Brain pericyte (primary cell): Measurements from ENCODE around the gene DACH1.
"Not testable (repeated sequence)": the region's sequence is repeated elsewhere in the genome, so short reads cannot be mapped to it uniquely, and the experiment has no call there.

ENCODE experiments used
- DNase-seq: peaks from one replicate; pipeline ENCODE4 v3.0.0-alpha.2; 2012; ENCODE audit warnings: low read depth, low spot score

Gene DACH1

DNA sequence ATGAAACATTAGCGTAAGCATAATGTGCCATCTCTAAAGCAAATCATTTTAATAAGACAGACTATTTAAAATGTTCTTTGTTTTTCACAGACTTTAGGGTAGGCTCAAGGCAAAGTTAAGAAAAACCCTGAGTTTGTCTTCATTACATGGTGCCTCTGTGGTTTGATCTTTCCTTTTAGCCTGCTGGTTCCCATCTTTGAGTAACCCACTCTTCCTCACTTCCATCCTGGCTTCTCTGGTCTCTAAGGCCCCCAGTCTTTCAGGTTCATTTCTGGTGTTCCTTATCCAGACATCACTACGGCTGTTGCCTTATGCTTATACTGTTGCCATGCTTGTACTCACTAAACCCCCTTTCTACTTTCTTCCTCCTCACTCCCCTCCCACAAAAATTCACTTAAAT is 38.4 kb downstream of the DACH1 start:
- DNase-seq: no peak

DNA sequence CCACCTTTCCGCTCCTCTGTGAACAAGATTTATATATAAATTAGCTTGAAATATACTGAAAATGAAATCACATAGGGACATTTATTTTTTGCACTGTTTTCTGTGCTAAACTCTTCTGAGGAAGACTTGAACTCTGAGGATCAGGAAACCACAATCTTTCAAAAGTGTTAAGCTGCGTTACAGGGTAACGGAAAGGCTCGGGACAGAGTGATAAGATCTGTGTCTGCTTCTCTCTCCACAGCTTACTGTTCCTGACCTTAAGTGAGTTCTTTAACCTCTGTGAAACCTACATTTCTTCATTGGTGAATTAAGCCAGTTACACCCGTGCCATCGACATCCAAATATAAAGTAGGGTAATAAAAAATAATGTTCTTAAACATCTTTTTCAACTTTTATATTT is 38.9 kb downstream of the DACH1 start:
- no peak for DNase-seq

DNA sequence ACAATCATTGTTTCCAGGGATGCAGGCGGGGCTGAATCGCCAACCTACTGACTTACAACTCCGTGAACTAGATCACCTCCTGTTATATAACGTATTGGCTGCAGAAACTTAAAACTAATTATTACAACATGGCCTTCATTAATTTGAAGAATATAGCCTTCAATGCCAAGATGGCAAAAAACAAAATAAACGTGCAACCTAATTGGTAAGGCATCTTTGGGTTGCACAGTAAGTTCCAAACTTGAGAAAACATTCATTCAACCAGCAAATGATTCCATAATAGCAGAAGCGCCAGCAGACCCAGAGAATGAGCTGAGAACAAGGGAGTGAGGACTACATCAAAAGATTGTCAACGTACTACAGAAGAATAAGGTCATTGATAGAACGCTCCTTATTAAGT is 39.8 kb downstream of the DACH1 start:
- DNase-seq: no peak

DNA sequence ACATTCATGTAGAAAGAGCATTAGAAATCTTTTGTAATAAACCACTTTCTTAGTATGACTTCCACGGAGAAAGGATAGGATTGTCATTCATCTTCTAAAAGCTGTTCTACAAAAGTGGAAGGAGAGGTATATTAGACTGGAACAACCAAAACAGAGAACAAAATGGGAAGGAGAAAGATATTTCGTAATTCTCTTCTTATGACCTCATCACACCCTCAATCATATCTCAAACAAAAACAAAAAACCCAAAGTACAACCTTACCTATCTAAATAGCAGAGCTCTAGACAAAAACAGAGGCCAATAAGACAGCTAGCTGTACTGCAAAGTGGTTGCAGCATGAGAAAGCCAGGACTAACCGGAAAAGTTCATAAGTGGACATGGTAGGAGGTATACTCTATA is 46.3 kb downstream of the DACH1 start:
- no peak for DNase-seq

DNA sequence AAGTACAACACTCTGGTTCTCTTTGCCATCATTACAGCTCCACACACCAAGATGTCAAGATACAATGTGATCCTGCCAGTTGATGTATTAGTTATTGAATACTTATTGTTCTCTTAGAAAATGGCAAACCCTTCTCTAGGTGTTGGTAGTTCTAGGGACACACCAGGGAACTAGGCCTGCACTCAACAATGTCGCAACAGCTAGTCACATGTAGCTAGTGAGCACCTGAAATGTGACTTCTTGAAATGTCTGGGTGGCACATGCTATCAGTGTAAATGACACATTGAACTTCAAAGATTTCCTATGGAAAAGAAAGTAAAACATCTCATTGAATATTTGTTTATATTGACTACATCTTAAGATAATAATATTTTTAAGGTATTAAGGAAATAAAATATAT is 49.7 kb downstream of the DACH1 start:
- DNase-seq: no peak

DNA sequence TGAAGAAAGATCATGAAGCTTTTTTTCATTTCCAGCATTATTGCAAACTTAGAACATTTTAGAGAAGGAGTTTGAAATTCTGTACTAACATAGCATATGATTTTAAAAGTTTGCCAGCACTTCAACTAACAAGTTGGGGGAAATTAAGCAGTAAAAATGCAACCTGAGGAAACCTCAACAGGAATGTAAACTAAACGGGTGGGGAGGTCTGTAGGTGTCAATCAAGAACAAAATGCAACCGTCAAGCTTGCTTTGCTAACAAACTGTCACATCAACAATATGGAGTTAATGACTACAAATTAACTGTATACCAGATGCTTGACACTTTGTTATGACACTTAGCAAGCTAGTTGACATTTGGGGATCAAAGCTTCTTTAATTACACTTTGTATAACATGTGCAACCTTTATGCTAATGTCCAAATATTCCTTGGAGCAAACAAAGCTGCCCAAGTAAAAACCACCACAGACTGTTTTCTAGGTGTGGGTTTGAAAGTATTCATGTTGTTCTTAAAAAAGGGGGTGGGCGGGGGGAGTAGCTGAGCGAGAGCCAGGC is 52.1 kb downstream of the DACH1 start:
- DNase-seq: no peak

DNA sequence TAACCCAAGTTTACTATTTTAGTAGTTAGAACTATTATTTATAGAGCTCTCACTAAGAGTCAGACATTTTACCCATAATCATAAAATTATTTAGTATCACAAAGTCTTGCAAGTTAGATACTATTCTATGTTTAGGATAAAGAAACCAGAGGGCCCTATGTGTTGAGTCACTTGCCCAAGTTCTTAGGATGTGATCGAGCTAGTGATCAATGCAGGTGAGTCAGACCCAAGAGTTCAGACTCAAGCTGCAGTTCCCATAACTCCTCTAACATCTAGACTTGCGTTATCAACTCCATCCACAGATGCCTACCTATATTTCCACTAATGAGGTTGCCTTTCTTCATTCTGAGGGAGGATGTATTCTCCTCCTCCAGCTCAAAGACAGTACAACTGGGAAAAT is 53.8 kb downstream of the DACH1 start:
- DNase-seq: no peak

DNA sequence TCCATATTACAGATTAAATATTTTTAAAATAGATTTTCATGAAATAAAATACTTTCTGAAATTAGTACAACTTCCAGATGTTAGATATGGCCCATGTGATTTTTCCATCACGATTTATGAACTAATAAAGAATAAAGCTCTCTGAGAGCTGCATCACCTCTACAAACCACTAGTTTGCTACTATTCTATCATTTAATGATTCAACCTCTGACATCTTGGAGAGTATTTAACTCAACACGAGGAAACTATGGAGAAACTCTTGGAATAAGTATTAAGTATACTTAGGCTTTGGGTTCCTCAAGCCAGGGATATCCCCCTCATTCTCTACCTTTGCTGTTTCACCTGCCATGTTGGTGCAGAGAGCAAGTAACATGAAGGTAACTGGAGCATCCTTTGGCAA is 55.7 kb downstream of the DACH1 start:
- DNase-seq: no peak

DNA sequence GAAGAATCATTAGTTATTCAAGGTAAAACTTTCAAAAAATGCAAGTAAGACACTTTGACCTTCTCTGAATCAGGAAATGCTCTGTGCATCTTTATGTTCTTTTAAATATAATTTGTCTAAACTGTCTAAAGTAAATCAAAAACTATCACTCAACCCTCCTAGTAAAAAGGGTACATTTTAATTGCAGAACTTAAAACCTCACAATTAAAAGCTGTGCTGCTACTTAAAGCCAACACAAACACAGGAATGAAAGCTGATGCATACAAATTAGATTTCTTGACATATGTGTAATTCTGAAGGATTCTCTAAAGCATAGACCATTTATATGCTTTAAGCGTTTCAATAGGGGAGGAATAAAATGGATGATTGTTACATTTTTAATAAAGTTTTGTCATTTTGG is 58.3 kb downstream of the DACH1 start:
- no peak for DNase-seq

DNA sequence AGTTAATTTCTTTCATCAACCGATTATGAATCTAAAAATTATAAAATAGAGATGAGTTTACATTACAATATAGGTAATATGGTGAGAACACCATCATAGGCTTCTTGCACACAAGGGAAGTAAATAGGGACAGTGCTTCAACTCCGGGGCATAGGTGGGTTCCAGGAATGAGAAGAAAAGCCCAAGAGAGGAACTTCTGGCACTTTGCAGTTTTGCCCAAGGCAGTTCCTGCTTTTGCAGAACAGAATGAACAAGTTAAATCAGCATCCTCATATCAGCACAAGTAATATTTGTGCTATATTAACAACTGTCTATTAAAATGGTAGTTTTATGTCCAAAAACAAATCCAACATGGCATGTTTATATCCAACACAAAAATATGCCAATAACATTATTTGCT is 60.1 kb downstream of the DACH1 start:
- no peak for DNase-seq

DNA sequence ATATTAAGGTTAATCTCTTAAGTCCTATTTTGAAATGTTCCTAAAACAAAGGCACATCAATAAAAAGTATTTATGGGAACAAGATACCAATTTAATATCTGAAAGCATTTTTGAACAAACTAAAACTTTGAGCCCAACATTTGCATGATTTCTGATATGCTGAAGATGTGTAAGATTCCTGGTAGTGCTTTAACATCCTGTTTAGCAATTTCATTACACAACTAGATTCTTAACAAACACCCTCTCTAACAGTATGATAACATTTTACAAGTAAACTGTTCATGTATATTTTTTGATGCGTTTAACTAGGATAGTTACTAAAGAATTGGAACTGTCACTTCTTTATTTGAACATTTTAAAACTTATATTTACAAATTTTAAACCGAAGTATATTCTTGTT is 63.9 kb downstream of the DACH1 start:
- no peak for DNase-seq

DNA sequence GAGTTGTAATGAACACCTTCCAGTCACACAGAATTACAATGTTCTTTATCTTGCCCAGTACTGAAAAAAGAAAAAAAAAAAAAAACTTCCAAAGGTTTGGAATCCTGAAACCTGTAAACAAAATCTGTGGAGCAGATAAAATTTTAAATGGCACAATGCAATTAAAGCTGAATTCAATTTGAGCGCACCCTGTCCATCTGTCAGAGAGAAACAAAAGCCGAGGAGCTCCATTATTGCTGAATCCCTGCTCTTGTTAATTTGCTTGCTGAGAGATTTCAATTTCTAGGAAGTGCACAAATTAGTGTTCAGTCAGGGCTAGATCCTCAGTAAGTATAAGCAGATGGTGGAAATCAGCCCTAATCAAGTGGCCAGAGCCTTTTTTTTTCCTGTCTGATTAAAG is 65.2 kb downstream of the DACH1 start:
- no peak for DNase-seq

DNA sequence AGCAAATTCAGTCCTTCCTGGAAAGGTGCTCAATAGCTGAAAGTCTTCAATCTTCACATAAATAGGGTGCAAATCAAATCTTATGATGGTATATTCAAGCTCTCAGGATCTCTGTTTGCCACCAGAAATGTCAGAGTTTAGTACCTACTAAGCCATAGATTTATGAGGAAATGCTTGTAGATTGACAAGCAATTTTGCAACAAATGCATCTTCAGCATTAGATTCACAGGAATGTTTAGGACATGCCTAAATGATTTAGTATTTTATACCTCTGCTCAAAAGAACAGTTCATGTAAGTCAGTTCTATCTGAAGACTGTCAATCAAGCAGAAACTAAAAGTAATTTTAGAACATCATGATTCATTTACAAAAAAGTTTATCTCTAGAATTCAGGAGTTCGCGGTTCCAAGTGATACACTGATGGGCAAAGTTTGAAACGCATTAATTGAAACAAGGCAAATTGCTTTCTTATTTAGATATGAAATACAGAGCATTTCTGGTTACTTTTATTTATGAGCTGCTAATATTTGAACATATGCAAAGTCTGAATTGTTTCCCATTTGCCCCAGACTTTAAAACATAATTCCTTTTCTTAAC is 65.7 kb downstream of the DACH1 start:
- DNase-seq: no peak

DNA sequence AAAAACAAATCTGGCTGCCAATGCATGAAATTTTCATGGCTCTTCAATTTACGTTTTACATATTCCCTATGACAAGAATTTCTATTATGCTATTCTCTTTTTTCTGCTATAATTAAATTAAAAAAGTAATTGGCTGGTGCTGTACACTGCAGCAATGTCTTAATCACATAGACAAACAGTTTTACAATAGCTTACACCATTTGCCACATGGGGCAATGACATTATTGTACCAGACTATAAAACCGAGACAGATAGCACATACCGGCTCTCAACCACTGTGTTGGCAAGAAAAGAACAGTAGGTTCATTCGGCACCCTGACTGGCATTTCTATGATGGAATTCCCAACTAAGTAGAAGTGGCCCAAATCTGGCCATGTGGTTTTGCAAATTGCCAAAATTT is 67.7 kb downstream of the DACH1 start:
- DNase-seq: no peak

DNA sequence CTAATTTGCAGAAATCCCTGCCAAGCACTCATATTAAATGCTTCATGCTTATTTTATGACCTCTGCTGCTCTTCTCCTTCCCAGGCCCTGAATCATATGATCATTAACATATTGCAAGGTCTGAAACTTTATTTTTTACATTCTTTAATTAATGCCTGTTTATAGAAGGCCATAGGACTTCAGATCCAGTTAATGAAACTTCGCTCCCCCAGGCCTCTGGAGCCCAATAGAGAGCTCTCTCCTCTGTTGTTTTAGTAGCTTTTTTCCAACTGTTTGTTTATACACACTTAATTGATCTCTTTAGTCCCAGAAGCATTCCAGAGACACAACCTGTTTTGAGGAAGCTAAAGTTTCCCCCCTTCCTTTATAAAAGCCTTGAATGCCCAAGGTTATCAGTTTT is 68.3 kb downstream of the DACH1 start:
- DNase-seq: no peak

DNA sequence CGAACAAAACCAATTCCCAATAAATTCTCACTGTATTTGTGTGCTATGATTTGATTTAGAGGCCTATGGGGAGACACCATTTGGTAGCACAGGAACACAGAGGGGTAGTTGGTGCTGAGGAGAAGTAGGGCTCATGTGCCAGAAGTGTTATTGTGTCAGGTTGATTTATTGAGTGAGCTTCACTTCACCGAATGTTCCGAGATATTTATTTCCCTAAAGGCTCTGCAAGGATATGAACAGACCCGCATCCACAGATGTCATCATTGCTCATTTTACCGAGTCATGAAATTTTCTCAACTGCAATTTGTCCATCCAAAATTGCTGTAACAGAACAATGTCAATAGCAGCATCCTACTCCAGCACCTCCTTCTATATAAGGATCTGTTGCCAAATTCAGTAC is 69.5 kb downstream of the DACH1 start:
- no peak for DNase-seq

DNA sequence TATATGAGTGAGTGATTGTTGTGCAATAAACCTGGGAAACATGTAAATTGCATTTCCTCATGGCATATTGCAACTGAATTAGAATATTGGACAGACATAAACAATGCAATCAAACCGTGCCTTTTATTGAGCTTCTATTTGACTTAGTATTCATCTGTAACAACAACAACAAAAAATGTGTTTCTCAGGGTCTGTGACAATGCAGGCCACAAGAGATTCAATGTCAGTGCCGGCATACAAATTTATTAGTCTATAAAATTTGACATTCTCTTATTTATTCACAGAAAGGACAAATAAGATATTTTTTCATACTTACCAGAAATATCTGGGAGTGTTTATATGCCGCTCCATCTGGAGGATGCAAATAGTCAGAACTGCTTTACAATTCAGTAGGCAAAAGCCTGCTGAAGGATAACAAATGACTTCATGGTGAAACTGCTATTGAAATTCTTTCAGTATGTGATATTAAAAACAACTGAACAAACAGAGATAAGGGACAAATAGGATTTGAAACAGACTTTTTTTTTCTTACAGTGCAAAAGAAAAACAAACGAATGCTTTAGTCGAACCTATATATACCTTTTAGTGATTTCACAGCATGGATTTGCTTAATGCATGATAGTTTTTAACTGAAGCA is 77.2 kb downstream of the DACH1 start:
- no peak for DNase-seq

DNA sequence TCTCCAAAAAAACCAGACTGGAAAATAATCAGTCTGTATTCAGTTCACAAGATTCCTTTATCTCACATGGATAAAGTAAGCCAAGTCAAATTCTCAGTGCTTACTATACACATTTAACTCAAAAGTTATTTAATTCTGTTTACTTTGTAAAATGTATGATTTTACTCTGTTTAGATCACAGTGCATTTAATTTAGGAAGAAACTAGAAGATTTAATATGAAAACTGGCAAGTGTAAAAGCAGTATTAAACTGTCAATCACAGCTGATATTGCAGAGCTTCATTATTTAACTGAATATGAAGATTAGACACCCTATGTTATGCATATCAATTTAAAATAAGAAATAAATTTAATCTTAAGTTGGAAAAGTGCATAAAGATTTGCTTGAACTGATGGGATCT is 78.0 kb downstream of the DACH1 start:
- no peak for DNase-seq

DNA sequence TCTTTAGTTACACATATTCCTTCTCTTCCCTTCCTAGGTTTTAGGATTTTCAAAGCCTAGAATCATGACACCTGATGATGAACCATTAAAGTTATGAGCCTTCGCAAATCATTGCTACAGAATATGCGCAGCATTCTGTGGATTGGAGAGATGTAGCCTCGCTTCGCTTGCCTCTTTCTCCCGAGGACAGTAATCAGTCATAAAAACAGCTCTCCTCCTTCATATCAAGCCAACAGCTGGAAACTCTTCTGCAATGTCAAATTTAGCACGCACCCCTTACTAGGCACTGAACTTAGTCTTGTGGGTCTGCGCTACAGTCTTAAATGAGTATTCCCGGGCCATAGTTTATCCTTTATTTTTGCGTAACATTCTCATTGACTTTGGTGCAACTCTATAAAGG is 79.6 kb downstream of the DACH1 start:
- DNase-seq: no peak

DNA sequence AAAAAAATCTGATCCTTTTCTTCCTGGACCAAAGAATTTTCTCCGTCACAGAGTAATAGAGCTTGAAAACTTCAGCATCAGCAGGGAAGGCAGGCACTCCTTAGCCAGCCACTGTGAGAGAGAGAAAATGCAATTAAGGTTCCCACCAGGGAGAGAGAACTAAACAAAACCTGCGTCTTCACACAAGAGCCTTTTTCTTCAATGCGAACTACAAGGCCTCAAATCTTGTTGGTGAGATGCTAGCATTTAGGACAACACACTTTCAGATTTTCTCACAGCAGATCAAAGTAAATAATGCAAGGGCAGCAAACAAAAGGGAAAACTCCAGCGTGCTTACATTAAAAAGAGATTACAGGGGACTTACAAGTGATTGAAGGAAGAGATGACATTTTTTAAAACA is 80.1 kb downstream of the DACH1 start:
- no peak for DNase-seq

DNA sequence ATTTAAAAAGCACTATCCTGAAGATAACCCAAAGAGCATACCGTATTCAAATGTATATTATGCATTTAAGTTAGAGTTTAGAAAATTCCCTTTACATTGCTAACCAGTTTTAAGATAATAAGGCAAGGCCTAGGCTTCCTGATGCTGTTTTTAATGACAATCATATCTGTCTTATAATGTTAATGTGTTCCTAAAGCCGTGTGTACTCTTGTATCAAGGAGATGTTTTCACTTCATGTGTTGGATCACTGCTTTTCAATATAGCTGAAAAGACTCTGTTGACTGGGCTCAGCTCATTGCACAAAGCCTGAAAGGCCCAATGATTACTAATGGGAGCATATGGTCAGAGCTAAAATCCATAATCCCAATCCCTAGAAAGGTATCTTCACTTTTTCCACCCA is 81.6 kb downstream of the DACH1 start:
- no peak for DNase-seq

DNA sequence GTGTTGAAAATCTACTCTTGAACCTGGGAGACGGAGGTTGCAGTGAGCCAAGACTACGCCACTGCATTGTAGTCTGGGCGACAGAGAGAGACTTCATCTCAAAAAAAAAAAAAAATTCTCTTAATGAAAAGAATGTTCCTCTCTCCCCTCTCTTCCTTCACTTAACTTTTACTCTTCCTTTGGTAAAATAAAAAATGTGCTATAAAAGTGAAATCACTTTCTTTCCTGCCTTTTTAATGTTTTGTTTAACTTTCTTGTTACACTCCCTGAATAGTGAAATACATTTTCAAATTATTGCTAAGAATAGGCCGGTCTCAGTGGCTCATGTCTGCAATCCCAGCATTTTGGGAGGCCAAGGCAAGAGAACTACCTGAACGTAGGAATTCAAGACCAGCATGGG is 86.5 kb downstream of the DACH1 start:
- no peak for DNase-seq

DNA sequence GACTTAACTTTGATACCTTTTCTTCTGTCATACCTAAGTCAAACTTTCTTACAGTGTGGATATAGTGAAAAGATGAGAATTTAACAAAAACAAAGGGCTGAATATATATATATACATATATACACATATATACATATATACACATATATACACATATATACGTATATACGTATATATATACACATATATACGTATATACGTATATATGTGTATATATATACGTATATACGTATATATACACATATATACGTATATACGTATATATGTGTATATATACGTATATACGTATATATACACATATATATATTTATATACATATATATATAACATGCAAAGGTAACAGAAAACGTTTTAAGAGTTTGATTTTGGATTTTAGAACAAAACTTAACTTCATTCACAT is 88.0 kb downstream of the DACH1 start:
- DNase-seq: not testable (repeated sequence)

DNA sequence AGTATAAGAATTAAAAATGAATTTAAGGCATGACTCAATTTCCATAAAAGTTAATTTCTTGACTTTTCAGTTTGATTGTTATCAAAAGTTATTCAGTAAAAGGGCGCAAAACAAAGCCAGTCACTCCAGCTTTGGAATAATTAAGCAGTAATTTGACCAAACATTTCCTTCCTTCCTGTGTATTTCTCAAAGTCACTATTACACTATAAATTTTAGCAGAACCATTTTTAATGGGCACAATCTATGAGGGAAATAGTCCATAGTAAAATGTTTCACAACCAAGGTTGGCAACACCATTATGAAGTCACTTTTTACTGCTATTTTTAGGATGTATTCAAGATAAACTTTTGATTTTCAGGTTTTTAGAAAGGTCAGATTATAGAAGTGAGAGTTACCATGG is 91.0 kb downstream of the DACH1 start:
- DNase-seq: no peak
